AG09309 (cell line): ENCODE measurements around the gene BMAL1.

ENCODE experiments used
- DNase-seq: peaks from one replicate; pipeline ENCODE4 v3.0.0-alpha.2; 2010; ENCODE audit warnings: low read depth
- H3K4me3 ChIP-seq: 2 replicates; pipeline ENCODE4 v1.5.1; 2011; ENCODE audit warnings: mild to moderate bottlenecking, low read depth, low read length, moderate library complexity; ENCODE audit not compliant: control insufficient read depth
- CTCF ChIP-seq: IDR thresholded peaks from 2 replicates; pipeline ENCODE4 v1.5.1; 2011; ENCODE audit warnings: mild to moderate bottlenecking, low read depth, low read length, inconsistent platforms; ENCODE audit not compliant: insufficient read depth, control insufficient read depth; ENCODE audit errors: missing control alignments

BMAL1 gene

GRCh38 chr11:13343067-13343466 is 65.5 kb downstream of the BMAL1 start:
- no peak for DNase-seq
- TF ChIP-seq CTCF: no peak
- no peak overlapping the region for H3K4me3 ChIP-seq

DNA sequence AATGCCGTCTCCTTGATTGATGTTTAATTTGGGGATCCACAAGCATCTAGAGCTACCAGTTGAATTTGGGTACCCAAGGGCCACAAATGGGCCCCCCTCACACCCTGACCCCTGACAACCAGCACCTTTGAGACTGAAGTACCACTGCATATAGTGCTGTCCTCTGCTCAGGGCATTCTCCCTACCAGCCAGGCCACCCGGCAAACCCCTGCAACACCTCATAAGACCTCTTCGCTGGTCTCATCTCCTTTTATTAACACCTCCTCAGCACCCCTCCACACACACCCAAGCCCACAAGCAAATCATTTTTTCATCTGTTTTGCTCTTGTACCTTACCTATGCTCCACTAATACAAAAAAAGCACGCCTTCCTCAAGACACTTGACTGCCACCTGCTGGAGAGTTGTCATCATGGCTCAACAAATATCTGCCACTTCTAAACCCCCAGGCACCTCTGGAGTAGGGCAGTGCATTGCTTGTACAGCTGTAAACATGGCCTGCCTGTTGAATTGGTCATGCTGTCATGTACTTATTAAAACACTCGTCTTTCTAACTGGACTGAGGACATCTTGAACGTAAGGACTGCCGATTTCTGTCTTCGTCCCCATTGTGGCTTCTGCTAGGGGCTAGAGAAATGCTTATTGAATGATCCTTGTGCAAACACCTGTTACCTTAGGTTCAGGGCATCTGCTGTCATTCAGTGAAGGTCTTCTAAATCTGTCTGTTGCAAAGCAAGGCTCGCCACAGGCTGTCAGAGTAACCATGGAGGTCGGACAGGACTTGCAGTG is 66.5 kb downstream of the BMAL1 start:
- DNase-seq: peak; percentile 23
- H3K4me3 ChIP-seq: no peak overlapping the region
- TF ChIP-seq CTCF: peak; percentile 82

DNA sequence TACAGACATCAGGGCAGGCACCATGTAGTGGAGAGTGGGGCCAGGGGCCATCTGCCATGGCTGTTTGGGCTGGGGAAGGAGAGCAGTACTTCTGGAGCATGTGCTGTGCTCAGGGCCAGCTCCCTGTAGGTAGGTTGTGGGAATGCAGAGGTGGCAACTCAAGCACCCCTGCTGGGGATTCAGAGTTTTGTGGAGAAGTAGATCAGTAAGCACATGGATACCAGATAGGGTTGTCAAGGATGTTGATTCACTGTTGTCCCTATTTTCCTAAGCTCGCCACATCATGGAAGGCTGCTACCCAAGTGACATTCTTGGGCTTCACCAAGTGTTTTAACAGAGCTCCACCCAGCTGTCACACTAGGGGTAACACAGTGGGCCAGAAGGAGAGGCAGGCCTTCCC is 67.2 kb downstream of the BMAL1 start:
- no peak for TF ChIP-seq CTCF
- no peak for DNase-seq
- no peak overlapping the region for H3K4me3 ChIP-seq

GRCh38 chr11:13346470-13346869 is 68.9 kb downstream of the BMAL1 start:
- DNase-seq: no peak
- TF ChIP-seq CTCF: no peak
- H3K4me3 ChIP-seq: no peak overlapping the region

DNA sequence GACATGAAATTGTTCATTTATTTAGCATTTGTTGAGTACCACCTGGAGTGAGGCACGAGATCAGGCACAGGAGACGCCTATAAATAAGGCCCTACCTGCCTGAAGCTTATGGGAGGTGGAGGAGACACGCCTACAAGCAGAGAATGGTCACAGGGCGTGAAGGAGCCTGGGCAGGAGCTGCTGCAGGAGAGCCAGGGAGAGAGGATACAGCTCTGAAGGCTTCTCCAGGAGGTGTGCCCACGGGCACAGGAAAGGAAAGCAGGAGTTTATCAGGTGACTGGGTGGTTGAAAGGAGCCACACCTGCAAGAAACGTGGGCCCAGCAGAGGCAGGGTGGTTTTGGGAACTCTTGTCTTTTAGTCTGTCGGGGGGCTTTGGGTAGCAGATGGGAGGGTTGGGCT is 70.3 kb downstream of the BMAL1 start:
- no peak overlapping the region for H3K4me3 ChIP-seq

DNA sequence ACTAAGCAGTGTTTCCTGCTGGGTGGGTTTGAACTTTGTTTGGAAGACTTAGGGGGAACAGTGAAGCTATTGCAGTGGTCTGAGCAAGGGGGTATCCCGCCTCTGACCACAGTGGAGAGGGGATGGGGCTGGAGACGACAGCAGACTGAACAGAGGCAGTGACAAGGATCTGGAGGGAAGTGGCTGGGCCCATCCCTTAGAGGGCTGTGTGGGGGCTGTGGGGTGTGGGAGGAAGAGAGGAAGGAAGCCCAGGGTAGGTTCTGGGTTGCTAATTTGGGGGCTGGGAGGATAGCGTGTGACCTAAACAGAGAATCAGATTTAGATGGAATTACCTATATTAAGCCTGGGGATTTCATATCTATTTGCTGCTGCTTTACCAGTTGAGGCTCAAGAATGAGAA is 70.7 kb downstream of the BMAL1 start:
- TF ChIP-seq CTCF: no peak
- H3K4me3 ChIP-seq: no peak overlapping the region
- no peak for DNase-seq

More for the DNA sequence above, 70.3 kb downstream of the BMAL1 start:
- DNase-seq: no peak
- no peak for TF ChIP-seq CTCF
